Measurements from ENCODE around the gene ABCG4.

- TF ChIP-seq SP1 (IDR thresholded peaks at IDR 0.05; ENCODE audit: low read depth, low read length) (no peak), CTCF (IDR thresholded peaks at IDR 0.05; ENCODE audit: control extremely low read depth in 1 of 3, insufficient read depth in 1 of 3, low read depth in 1 of 3, low read length in 3 of 3) (no peak), SIN3A (conservative IDR thresholded peaks at IDR 0.05 in 1 of 2, IDR thresholded peaks at IDR 0.05 in 1 of 2; ENCODE audit: low read depth in 1 of 2, low read length in 2 of 2) (no peak; a peak in 1 of 4 replicates), CBX5 (IDR thresholded peaks at IDR 0.05; ENCODE audit: low read depth, low read length) (no peak)
Measured at GRCh38 chr11:119169282-119169719, 20.4 kb downstream of the ABCG4 start.

Data from H1 (cell line).